Lower lobe of right lung (tissue), 2 donors: ENCODE measurements around the gene TRMO. TPM values are rescaled to one million over a fixed set of nuclear protein-coding genes. Genes with fewer than 3 reads are reported as not detected.

Experiments used
- ATAC-seq, 2 donors: fragments of 200-7000 bp; cut with Tn5 transposase; one replicate each; pipeline ENCODE4 v1.9.1; 2020 to 2022; ENCODE audit warnings: mild to moderate bottlenecking in 2 of 2, moderate library complexity in 2 of 2
- DNase-seq: peaks from one replicate; pipeline ENCODE4 v3.0.0-alpha.2; 2020
- H3K27ac ChIP-seq: fragments of 200-600 bp; one replicate; pipeline ENCODE4 v1.8.0; 2022
- H3K27me3 ChIP-seq: fragments of 200-600 bp; one replicate; pipeline ENCODE4 v1.8.0; 2022; ENCODE audit warnings: low read depth
- H3K36me3 ChIP-seq: fragments of 200-600 bp; one replicate; pipeline ENCODE4 v1.8.0; 2022; ENCODE audit warnings: mild to moderate bottlenecking
- H3K4me1 ChIP-seq: fragments of 200-600 bp; one replicate; pipeline ENCODE4 v1.8.0; 2022
- H3K4me3 ChIP-seq: fragments of 200-600 bp; one replicate; pipeline ENCODE4 v1.8.0; 2022; ENCODE audit warnings: mild to moderate bottlenecking
- H3K9me3 ChIP-seq: fragments of 200-600 bp; one replicate; pipeline ENCODE4 v1.8.0; 2022
- CTCF ChIP-seq: fragments of 200-600 bp; IDR thresholded peaks from one replicate; pipeline ENCODE4 v1.8.0; 2022; ENCODE audit warnings: antibody characterized with exemption, mild to moderate bottlenecking
- intact Hi-C: fragments of 100-400 bp; cut with DNase I; formaldehyde crosslinking; loops from one replicate; pipeline ENCODE4 v1.11.0; 2022
- total RNA-seq: library from RNA; stranded (reverse); fragmentation: NEBNext Ultra II Directional; extraction: Animal tissue kit (Norgen Biotek cat#: 25700); gene quantifications from one replicate; pipeline ENCODE4 v1.2.1, GENCODE V29; 2021
- donor health status: DM: no; HTN: yes; CAD: no; lungs with severe emphysema.

Gene TRMO
- total RNA-seq, 1 donor from 2014 or later, result 18.8 TPM

DNA sequence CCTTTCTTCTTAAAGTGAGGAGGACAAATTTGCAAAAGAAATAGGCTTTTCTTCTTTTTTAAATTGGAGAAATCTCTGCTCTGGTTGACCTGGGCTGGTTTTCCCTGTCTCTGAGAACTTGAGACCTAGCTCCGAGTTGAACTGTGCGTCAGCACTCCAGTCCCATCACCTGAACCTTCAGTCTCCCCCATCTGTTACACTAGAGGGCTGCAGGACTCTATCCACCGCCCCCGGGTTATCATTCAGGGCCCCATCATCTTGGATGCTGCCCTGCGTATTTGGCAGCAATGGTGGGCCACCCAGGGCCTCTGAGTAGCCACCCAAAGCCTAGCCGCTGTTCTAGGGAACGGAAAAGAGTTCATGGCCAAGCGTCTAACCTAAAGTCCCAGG is 66.8 kb downstream of the TRMO start:
- TF ChIP-seq CTCF, result no peak
- H3K4me1 ChIP-seq, result peaks cover 21% of the 10 kb centered on the region
- H3K36me3 ChIP-seq, result no peaks in the 10 kb centered on the region
- intact Hi-C loops, result no loop called here
- H3K4me3 ChIP-seq, result no peak overlapping the region
- no peak for DNase-seq
- ATAC-seq, result no peak
- no peaks in the 10 kb centered on the region for H3K9me3 ChIP-seq
- peaks cover 96% of the 10 kb centered on the region for H3K27me3 ChIP-seq
- H3K27ac ChIP-seq, result no peak overlapping the region

DNA sequence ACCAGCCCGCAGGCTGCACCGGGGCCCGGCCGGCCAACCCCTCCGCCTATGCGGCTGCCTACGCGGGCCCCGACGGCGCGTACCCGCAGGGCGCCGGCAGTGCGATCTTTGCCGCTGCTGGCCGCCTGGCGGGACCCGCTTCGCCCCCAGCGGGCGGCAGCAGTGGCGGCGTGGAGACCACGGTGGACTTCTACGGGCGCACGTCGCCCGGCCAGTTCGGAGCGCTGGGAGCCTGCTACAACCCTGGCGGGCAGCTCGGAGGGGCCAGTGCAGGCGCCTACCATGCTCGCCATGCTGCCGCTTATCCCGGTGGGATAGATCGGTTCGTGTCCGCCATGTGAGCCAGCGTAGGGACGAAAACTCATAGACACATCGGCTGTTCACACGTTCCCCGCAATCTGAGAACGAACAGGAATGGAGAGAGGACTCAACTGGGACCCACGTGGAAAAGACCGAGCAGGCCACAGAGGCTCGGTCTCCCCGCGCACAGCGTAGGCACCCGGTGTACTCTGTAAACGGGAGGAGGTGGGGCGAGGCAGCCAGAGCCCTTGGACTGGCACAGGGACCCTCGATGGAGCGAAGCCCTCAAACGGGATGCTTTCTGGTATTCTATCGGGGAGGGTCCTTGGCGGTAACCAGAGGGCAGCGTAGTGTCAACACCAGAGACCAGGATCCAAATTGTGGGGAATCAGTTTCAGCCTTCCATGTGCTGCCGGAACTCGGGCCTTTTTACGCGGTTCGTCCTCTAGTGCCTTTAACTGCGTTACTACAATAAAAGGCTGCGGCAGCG is 67.4 kb downstream of the TRMO start:
- no peak for TF ChIP-seq CTCF
- DNase-seq (no peak), ATAC-seq (no peak)
- H3K9me3 ChIP-seq, result no peaks in the 10 kb centered on the region
- peaks cover 96% of the 10 kb centered on the region for H3K27me3 ChIP-seq
- H3K27ac ChIP-seq, result no peak overlapping the region
- H3K36me3 ChIP-seq, result no peaks in the 10 kb centered on the region
- H3K4me1 ChIP-seq, result peaks cover 21% of the 10 kb centered on the region
- H3K4me3 ChIP-seq, result no peak overlapping the region
- intact Hi-C loops, result no loop called here

Other genes starting within 250 kb of the TRMO start
- gene XPA, start 225.2 kb downstream of the TRMO start, total RNA-seq, result 11.3 TPM
- gene FOXE1, start 69.3 kb downstream of the TRMO start, total RNA-seq, result not detected
- 0.56 TPM for gene HEMGN, start 15.7 kb upstream of the TRMO start, total RNA-seq
- gene ANP32B, start 60.8 kb upstream of the TRMO start, total RNA-seq, result 120 TPM
- 61.9 TPM for gene NANS, start 134.2 kb upstream of the TRMO start, total RNA-seq
- gene TRIM14, start 196.7 kb upstream of the TRMO start, total RNA-seq, result 82.5 TPM